HL-60 (cell line): ENCODE results near the gene ACTG1.

Experiments used
- DNase-seq, 2 experiments: peaks; one replicate each; pipeline ENCODE4 v3.0.0-alpha.2; 2010 to 2020; ENCODE audit warnings: low read depth in 1 of 2, low spot score in 1 of 2
- H3K27ac ChIP-seq: fragments of 250-450 bp; sonication (Bioruptor Pico); replicated peaks from 2 replicates; pipeline ENCODE4 v1.5.1; 2020; ENCODE audit warnings: mild to moderate bottlenecking, moderate library complexity
- H3K27me3 ChIP-seq: fragments of 250-450 bp; sonication (Bioruptor Pico); 2 replicates; pipeline ENCODE4 v1.5.1; 2021; ENCODE audit warnings: mild to moderate bottlenecking, moderate library complexity; ENCODE audit not compliant: insufficient read depth, poor library complexity, severe bottlenecking
- H3K4me3 ChIP-seq: replicated peaks from 2 replicates; pipeline ENCODE4 v1.5.1; 2011; ENCODE audit warnings: mild to moderate bottlenecking, control low read depth, low read length; ENCODE audit not compliant: insufficient read depth
- GABPA ChIP-seq: IDR thresholded peaks from 2 replicates; pipeline ENCODE4 v1.6.1; 2012; ENCODE audit warnings: low read depth
- POLR2AphosphoS5 ChIP-seq: IDR thresholded peaks from 2 replicates; pipeline ENCODE4 v1.6.1; 2012; ENCODE audit warnings: low read depth
- REST ChIP-seq: IDR thresholded peaks from 2 replicates; pipeline ENCODE4 v1.6.1; 2012; ENCODE audit warnings: low read depth; ENCODE audit not compliant: insufficient replicate concordance
- SPI1 ChIP-seq: IDR thresholded peaks from 2 replicates; pipeline ENCODE4 v1.6.1; 2012; ENCODE audit warnings: low read depth, mild to moderate bottlenecking, borderline replicate concordance
- TF ChIP-seq, protein P1 (sequence below): IDR thresholded peaks from one replicate; pipeline ENCODE4 v1.5.1; 2011; ENCODE audit warnings: low read length, control low read depth, inconsistent platforms; ENCODE audit not compliant: insufficient read depth

The ACTG1 gene

DNA sequence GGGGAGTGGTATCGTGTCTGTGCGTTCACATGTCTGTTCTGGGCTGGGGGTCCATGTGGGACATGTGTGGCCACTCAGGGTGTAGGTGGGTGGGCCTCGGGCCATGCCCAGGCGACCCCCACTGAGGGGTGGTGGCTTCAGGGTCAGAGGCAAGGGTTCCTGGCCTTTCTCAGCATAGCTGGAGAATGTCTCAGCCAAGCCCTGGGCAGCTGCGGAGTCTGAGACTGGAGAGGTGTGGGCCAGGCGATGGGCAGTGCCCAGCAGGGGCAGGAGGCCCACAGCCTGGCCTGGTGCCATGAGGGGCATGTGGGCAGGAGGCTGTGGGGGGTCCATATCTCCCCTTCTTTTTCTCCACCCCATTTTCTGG, 16.8 kb upstream of the ACTG1 start:
- no peak for DNase-seq
- Histone ChIP-seq H3K27me3 (no peaks in the 10 kb centered on the region), H3K4me3 (no peak overlapping the region), H3K27ac (no peak overlapping the region)
- TF ChIP-seq GABPA = no peak
- no peak for TF ChIP-seq POLR2AphosphoS5
- TF ChIP-seq REST = no peak
- TF ChIP-seq, protein P1, sequence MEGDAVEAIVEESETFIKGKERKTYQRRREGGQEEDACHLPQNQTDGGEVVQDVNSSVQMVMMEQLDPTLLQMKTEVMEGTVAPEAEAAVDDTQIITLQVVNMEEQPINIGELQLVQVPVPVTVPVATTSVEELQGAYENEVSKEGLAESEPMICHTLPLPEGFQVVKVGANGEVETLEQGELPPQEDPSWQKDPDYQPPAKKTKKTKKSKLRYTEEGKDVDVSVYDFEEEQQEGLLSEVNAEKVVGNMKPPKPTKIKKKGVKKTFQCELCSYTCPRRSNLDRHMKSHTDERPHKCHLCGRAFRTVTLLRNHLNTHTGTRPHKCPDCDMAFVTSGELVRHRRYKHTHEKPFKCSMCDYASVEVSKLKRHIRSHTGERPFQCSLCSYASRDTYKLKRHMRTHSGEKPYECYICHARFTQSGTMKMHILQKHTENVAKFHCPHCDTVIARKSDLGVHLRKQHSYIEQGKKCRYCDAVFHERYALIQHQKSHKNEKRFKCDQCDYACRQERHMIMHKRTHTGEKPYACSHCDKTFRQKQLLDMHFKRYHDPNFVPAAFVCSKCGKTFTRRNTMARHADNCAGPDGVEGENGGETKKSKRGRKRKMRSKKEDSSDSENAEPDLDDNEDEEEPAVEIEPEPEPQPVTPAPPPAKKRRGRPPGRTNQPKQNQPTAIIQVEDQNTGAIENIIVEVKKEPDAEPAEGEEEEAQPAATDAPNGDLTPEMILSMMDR = no peak
- TF ChIP-seq SPI1 = no peak

DNA sequence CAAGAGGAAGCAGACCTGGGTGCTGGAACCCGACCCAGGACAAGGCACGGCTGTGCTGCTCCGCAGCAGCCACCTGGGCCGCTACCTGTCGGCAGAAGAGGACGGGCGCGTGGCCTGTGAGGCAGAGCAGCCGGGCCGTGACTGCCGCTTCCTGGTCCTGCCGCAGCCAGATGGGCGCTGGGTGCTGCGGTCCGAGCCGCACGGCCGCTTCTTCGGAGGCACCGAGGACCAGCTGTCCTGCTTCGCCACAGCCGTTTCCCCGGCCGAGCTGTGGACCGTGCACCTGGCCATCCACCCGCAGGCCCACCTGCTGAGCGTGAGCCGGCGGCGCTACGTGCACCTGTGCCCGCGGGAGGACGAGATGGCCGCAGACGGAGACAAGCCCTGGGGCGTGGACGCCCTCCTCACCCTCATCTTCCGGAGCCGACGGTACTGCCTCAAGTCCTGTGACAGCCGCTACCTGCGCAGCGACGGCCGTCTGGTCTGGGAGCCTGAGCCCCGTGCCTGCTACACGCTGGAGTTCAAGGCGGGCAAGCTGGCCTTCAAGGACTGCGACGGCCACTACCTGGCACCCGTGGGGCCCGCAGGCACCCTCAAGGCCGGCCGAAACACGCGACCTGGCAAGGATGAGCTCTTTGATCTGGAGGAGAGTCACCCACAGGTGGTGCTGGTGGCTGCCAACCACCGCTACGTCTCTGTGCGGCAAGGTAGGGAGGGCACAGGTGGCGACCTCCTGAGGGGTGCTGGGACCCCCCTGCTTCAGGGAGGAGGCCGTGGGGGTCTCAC, 16.2 kb upstream of the ACTG1 start:
- Histone ChIP-seq H3K4me3 (no peak overlapping the region), H3K27ac (no peak overlapping the region), H3K27me3 (no peaks in the 10 kb centered on the region)
- no peak for TF ChIP-seq REST
- TF ChIP-seq SPI1 = no peak
- no peak for TF ChIP-seq GABPA
- TF ChIP-seq, protein P1 = no peak
- TF ChIP-seq POLR2AphosphoS5 = no peak
- DNase-seq = no peak

- DNase-seq = no peak
- Histone ChIP-seq H3K27ac (no peak overlapping the region), H3K27me3 (no peaks in the 10 kb centered on the region), H3K4me3 (no peak overlapping the region)
- TF ChIP-seq, protein P1 = no peak
- no peak for TF ChIP-seq POLR2AphosphoS5
- TF ChIP-seq SPI1 = no peak
- no peak for TF ChIP-seq GABPA
Measured at GRCh38 chr17:81528384-81528650, 15.7 kb upstream of the ACTG1 start.
